Measurements from ENCODE around the gene CHD3.
"Not testable (repeated sequence)": the region's sequence is repeated elsewhere in the genome, so short reads cannot be mapped to it uniquely, and the experiment has no call there.

The CHD3 gene

DNA sequence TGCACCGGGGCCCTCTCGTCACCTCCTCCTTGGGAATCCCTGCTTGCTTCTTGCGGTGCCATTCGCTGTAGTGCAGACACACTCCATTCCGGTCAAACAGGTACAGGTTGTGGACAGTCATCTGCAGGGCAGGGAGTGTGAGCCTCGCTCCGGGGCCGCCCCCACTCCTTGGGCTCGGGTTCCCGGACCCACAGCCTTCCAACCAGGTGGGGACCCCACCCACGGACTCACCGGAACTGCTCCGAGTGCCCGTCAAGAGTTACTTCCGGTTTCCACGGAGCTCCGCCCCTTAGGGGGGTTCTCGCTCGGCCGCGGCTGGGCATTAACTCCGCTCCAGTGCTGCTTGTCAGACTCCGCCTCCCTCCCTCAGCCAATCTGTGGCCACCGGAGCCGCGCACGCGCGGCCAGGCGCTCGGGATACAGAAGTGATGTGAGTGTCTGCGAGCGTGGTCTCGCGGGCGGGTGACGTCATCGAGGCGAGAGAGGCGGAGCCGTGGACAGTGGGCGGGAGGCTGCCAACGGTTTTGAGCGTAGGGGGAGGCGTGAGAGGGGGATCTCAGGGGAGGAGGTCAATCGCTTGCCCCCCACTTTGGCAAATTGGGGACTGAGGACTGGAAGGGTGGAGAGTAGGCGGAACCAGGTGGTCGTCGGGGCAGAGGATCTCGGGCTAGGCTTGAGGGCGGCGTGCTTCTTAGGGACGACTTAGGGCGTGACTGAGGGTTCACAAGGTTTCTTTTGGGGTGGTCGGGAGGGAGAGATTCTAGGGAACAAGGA is 43.3 kb downstream of the CHD3 start, which contains the start of the genes CNTROB and TRAPPC1:
Gene CNTROB, plus strand, starts transcription at position 498 of the 774 bp plus-strand sequence. CDS start 874 bp downstream, outside the sequence.
Gene TRAPPC1, minus strand, starts transcription at position 238 of the 774 bp plus-strand sequence. Its CDS starts 117 bp downstream, at position 121.
- peak; percentile 100 for DNase-seq (ENCODE audit: low spot score)

- DNase-seq (ENCODE audit: low spot score), result no peak
Measured at GRCh38 chr17:7932483-7932891, 43.9 kb downstream of the CHD3 start.

- DNase-seq (ENCODE audit: low spot score), result no peak
Measured at GRCh38 chr17:7932949-7933348, 44.4 kb downstream of the CHD3 start.

DNA sequence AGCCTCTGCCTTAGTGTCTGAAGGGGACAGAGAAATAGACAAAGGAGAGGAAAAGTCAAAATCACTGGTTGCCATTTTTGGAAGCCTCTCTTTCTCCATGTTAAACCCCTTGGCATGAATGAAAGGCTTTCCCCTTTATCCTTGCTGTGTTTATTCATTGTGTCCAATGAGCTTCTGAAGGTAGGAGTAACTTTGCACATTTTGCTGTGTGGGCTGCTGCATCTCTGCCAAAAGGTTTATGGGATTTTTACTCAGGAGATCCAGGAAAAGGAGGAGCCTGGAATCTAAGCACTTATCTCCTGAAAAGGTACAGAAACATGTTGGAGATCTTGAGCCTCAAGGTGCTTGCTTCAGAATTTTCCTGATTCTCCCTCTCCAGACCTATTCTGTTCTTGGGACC is 47.3 kb downstream of the CHD3 start:
- DNase-seq (ENCODE audit: low spot score), result no peak

DNA sequence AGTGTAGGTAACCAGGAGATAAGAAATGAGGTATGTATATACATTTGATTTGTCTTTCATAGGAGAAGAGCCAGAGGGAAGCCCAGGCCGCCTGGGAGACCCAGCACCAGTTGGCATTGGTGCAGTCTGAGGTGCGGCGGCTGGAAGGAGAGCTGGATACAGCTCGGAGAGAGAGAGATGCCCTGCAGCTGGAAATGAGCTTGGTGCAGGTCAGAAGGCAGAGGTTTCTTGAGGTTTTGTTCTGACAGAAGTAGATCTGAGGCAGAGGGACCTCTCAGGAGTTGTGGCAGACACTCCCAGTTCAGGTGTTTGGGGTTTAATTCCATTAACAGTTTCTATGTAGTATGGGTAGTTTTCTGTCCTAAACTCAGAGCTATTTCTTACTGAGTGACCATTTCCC is 51.4 kb downstream of the CHD3 start:
- DNase-seq (ENCODE audit: low spot score), result no peak

GRCh38 chr17:7940743-7941142 is 52.2 kb downstream of the CHD3 start:
- DNase-seq (ENCODE audit: low spot score), result no peak

GRCh38 chr17:7943291-7943690 is 54.7 kb downstream of the CHD3 start:
- no peak for DNase-seq (ENCODE audit: low spot score)

DNA sequence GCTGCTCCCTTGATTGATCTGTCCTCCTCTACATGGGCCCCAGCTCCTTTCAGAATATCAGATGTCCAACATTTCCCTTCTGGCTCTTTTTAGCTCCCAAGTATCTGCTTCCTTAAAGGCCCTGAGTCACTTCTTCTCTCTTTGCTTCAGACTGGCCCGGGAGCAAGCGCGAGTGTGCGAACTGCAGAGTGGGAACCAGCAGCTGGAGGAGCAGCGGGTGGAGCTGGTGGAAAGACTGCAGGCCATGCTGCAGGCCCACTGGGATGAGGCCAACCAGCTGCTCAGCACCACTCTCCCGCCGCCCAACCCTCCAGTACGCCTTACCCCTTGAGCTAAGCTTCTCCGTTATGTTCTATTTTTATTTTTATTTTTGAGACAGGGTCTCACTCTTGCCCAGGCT is 55.7 kb downstream of the CHD3 start:
- DNase-seq (ENCODE audit: low spot score), result no peak

- DNase-seq (ENCODE audit: low spot score), result no peak
Measured at GRCh38 chr17:7945651-7946050, 57.1 kb downstream of the CHD3 start.

GRCh38 chr17:7946441-7946840 is 57.9 kb downstream of the CHD3 start:
- no peak for DNase-seq (ENCODE audit: low spot score)

- DNase-seq (ENCODE audit: low spot score), result no peak
Measured at GRCh38 chr17:7947651-7948050, 59.1 kb downstream of the CHD3 start.

DNA sequence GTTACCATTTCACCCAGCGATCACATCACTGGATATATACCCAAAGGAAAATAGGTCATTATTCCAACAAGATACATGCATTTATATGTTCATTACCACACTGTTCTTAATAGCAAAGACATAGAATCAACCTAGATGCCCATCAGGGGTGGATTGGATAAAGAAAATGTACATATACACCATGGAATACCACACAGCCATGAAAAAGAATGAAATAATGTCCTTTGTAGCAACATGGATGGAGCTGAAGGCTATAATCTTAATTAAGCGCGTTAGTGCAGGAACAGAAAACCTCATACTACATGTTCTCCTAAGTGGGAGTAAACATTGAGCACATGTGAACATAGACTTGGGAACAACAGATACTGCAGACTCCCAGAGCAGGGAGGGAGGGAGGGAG is 62.0 kb downstream of the CHD3 start:
- no peak for DNase-seq (ENCODE audit: low spot score)

DNA sequence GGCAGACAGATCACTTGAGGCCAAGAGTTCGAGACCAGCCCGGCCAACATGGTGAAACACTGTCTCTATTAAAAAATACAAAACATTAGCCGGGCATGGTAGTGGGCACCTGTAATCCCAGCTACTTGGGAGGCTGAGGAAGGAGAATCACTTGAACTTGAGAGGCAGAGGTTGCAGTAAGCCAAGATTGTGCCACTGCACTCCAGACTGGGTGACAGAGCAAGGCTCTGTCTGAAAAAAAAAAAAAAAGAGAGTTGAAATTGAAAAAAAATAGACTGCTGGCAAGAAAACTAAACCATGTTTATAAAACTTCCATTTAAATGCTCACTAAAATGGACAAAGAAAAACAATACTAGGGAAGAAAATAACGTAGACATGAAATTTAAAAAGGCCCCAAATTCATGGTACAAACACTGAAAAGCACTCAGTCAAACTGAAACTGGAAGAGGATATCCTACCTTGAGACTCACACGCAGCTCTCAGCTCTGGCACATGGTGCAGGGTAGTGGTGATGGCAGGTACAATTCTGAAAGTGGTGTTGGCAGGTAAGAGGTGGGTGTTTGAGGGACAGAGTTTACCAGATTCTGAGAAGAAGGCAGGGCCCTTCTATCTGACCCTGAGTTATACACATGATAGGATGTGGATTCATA is 62.7 kb downstream of the CHD3 start:
- DNase-seq (ENCODE audit: low spot score), result peak; percentile 7

DNA sequence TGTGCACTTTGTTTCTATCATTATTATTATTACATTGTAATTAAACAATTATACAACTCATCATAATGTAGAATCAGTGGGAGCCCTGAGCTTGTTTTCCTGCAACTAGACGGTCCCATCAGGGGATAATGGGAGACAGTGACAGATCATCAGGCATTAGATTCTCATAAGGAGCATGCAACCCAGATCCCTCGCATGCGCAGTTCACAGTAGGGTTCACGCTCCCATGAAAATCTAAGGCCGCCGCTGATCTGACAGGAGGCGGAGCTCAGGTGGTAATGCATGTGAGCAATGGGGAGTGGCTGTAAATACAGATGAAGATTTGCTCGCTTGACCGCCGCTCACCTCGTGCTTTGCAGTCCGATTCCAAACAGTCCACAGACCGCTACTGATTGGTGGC is 64.7 kb downstream of the CHD3 start:
- DNase-seq (ENCODE audit: low spot score), result not testable (repeated sequence)

DNA sequence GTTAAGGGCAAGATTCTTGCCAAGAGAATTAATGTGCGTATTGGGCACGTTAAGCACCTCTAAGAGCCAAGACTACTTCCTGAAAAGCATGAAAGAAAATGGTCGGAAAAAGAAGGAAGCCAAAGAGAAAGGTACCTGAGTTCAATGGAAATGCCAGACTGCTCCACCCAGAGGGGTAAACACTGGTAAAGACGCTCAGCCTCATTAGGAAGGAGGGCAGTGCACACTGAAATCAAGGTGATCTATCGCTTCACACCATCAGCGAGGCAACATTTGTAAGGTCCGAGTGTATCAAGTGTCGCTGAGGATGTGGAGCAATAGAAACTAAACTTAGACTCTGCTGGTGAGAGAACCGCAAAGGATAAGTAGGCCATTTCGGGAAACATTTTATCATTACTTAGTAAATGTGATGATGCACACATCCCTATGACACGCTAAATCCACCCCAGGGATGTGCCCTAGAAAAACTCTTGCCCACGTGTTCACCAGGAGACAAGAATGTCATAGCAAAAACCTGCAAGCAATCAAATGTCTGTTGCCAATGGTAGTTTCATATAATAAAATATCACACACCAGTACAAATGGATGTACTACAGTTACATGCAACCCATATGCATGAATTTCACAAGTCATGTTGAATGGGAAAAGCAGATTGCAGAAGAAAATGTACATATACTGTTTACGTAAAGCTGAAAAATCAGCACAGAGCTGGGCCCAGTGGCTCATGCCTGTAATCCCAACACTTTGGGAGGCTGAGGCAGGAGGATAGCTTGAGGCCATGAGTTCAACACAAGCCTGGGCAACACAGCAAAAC is 67.0 kb downstream of the CHD3 start:
- DNase-seq (ENCODE audit: low spot score), result no peak

DNA sequence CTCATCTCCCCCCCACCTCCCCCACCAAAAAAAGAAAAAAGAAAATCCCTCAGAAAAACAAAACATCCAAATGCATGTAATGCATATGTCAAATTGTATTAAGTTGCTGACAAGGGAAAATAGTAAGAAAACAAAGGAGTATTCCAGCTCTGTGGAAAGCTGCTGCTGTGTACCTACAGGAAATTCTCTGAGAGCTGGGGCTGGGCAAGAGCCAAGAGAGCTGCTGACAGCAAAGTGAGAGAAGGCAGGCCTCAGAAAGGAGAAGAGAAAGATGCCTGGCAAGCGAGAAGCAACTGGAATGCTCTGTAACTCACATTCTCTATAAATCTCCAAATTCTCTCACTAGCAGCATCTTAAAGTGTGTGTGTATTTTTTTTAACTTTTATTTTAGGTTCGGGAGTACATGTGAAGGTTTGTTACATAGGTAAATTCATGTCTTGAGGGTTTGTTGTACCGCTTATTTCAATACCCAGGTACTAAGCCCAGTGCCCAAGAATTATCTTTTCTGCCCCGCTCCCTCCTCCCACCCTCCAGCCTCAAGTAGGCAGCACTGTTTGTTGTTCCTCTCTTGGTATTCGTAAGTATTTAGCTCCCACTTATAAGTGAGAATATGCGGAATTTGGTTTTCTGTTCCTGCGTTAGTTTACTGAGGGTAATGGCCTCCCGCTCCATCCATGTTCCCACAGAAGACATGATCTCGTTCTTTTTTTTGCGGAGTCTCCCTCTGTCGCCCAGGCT is 67.8 kb downstream of the CHD3 start:
- DNase-seq (ENCODE audit: low spot score), result no peak

DNA sequence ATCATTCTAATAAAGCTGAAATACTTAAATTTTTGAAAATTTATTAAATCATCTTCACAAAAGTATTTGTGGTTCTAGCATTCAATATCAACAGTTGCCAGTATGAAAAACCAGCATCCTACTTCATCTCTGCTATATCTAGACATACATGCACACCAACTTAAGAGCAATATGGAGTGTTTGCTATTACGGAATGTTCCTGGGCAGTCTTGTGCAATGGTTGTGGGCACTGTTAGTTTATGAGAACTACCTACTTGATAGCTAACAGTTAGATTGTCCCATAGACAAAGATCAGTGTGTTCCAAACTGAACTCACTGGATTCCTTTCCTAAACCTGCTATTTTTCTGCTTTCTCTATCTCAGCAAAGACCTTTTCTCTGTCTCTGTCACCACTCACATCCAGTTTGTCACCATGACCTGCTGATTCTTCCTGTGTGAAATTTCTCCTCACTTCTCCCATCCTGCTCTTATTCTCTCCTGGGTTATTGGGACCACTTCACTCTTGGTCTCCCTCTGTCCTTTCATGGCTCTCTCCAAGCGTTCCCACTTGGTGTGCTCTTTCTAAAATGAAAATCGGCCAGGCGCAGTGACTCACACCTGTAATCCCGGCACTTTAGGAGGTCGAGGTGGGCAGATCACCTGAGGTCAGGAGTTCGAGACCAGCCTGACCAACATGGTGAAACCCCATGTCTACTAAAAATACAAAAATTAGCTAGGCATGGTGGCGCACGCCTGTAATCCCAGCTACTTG is 71.1 kb downstream of the CHD3 start:
- DNase-seq (ENCODE audit: low spot score), result no peak

GRCh38 chr17:7961421-7961820 is 72.8 kb downstream of the CHD3 start:
- no peak for DNase-seq (ENCODE audit: low spot score)

Data from CD4-positive, alpha-beta T cell treated with Interleukin-6 at 100 ng/mL for 8 hours (primary cell).